CD14-positive monocyte (primary cell): Measurements from ENCODE around the gene MZB1. TPM values are rescaled to one million over a fixed set of nuclear protein-coding genes. Genes with fewer than 3 reads are reported as not detected.

Experiments
- DNase-seq, 3 donors: peaks; one replicate each; pipeline ENCODE4 v3.0.0-alpha.2; 2011 to 2022
- H2AFZ ChIP-seq: 2 replicates; pipeline ENCODE4 v1.6.0; 2012; ENCODE audit warnings: mild to moderate bottlenecking, low read depth, low read length, inconsistent platforms; ENCODE audit not compliant: insufficient read depth, poor library complexity, severe bottlenecking
- H3K27ac ChIP-seq, 2 donors: 1 replicate in 1 of 2; 2 replicates in 1 of 2; pipeline ENCODE4 v1.5.1; 2012 to 2013; ENCODE audit warnings: low read length in 2 of 2, control low read depth in 1 of 2, inconsistent platforms in 1 of 2, low read depth in 1 of 2, mild to moderate bottlenecking in 1 of 2
- H3K27me3 ChIP-seq, 2 donors: one replicate each; pipeline versions ENCODE4 v1.6.0 to v1.6.1; 2011 to 2013; ENCODE audit warnings: low read length in 2 of 2; ENCODE audit not compliant: control insufficient read depth in 2 of 2, insufficient read depth in 2 of 2
- H3K36me3 ChIP-seq, 2 donors: replicated peaks in 1 of 2; 1 replicate in 1 of 2; 2 replicates in 1 of 2; pipeline versions ENCODE4 v1.5.1 to v1.6.1; 2012 to 2013; ENCODE audit warnings: low read length in 2 of 2, control low read depth in 1 of 2, inconsistent platforms in 1 of 2, mild to moderate bottlenecking in 1 of 2; ENCODE audit not compliant: insufficient read depth in 2 of 2, control insufficient read depth in 1 of 2
- H3K4me1 ChIP-seq, 2 donors: 1 replicate in 1 of 2; 2 replicates in 1 of 2; pipeline versions ENCODE4 v1.5.1 to v1.6.1; 2012 to 2013; ENCODE audit warnings: low read length in 2 of 2, control low read depth in 1 of 2, inconsistent platforms in 1 of 2, mild to moderate bottlenecking in 1 of 2, moderate library complexity in 1 of 2; ENCODE audit not compliant: insufficient read depth in 2 of 2, control insufficient read depth in 1 of 2
- H3K4me2 ChIP-seq: replicated peaks from 2 replicates; pipeline ENCODE3; 2012; ENCODE audit warnings: low read length, moderate library complexity, mild to moderate bottlenecking; ENCODE audit not compliant: poor library complexity, severe bottlenecking; ENCODE audit errors: extremely low read depth
- H3K4me3 ChIP-seq, 3 experiments: fragments of 200-600 bp in 1 of 3; sonication (generic) in 1 of 3; replicated peaks in 1 of 3; 1 replicate in 2 of 3; 2 replicates in 1 of 3; pipeline ENCODE4 v1.5.1; 2011 to 2013; ENCODE audit warnings: low read length in 3 of 3, mild to moderate bottlenecking in 3 of 3, control low read depth in 2 of 3, low read depth in 2 of 3, inconsistent platforms in 1 of 3, moderate library complexity in 1 of 3
- H3K79me2 ChIP-seq: 2 replicates; pipeline ENCODE4 v1.6.0; 2012; ENCODE audit warnings: mild to moderate bottlenecking, control low read depth, inconsistent platforms, low read length, moderate library complexity; ENCODE audit not compliant: insufficient read depth
- H3K9ac ChIP-seq: 2 replicates; pipeline ENCODE4 v1.6.0; 2017; ENCODE audit warnings: low read length, mild to moderate bottlenecking; ENCODE audit not compliant: insufficient read depth, poor library complexity, severe bottlenecking
- H3K9me3 ChIP-seq, 2 donors: replicated peaks in 1 of 2; 1 replicate in 1 of 2; 2 replicates in 1 of 2; pipeline versions ENCODE4 v1.5.1 to v1.6.1; 2012 to 2013; ENCODE audit warnings: low read length in 2 of 2, control low read depth in 1 of 2; ENCODE audit not compliant: control insufficient read depth in 1 of 2, insufficient read depth in 1 of 2
- H4K20me1 ChIP-seq: 2 replicates; pipeline ENCODE4 v1.6.0; 2012; ENCODE audit warnings: mild to moderate bottlenecking, low read length, control low read depth, moderate library complexity; ENCODE audit not compliant: insufficient read depth
- H3K27ac Mint-ChIP-seq, 7 donors: one replicate each; pipeline ENCODE4 v1.8.0; 2020; ENCODE audit warnings: mild to moderate bottlenecking in 7 of 7, mixed read lengths in 7 of 7, moderate library complexity in 6 of 7, inconsistent platforms in 2 of 7
- H3K27me3 Mint-ChIP-seq, 3 donors: one replicate each; pipeline ENCODE4 v1.8.0; 2021 to 2022; ENCODE audit warnings: low read depth in 3 of 3, mild to moderate bottlenecking in 3 of 3, mixed read lengths in 3 of 3, moderate library complexity in 3 of 3, inconsistent platforms in 1 of 3
- H3K36me3 Mint-ChIP-seq, 2 donors: one replicate each; pipeline ENCODE4 v1.8.0; 2020; ENCODE audit warnings: mixed read lengths in 2 of 2, inconsistent platforms in 1 of 2, mild to moderate bottlenecking in 1 of 2
- H3K4me1 Mint-ChIP-seq: one replicate; pipeline ENCODE4 v1.8.0; 2020; ENCODE audit warnings: mild to moderate bottlenecking, mixed read lengths
- H3K4me3 Mint-ChIP-seq, 2 donors: one replicate each; pipeline ENCODE4 v1.8.0; 2020; ENCODE audit warnings: mild to moderate bottlenecking in 2 of 2, mixed read lengths in 2 of 2, moderate library complexity in 1 of 2
- H3K9me3 Mint-ChIP-seq, 7 donors: one replicate each; pipeline ENCODE4 v1.8.0; 2020 to 2022; ENCODE audit warnings: mixed read lengths in 7 of 7, mild to moderate bottlenecking in 6 of 7, moderate library complexity in 6 of 7, inconsistent platforms in 2 of 7
- WGBS: methylation state at CpG from one replicate; pipeline ENCODE4 v1.1.5; 2013; ENCODE audit warnings: missing lambda C conversion rate; ENCODE audit not compliant: insufficient coverage; 5-methylcytosine and 5-hydroxymethylcytosine counted together
- intact Hi-C, 2 donors: fragments of 100-400 bp; cut with micrococcal nuclease; formaldehyde crosslinking; loops; one replicate each; pipeline versions ENCODE4 v1.15.0 to v1.15.1; 2023
- polyA plus RNA-seq, 3 donors: library from polyadenylated mRNA; depleted of rRNA in 1 of 3; unstranded in 2 of 3; stranded (reverse) in 1 of 3; fragments of 300-500 nt in 2 of 3; fragments of >200 nt in 1 of 3; fragmentation: Illumina TruSeq in 2 of 3; gene quantifications; 1 replicate in 2 of 3; 2 replicates in 1 of 3; pipeline ENCODE4 v1.2.3, GENCODE V29; 2012 to 2021
- TF ChIP-seq, protein P1 (sequence below): fragments of 200-600 bp; IDR thresholded peaks from one replicate; pipeline ENCODE4 v1.8.0; 2022; ENCODE audit warnings: antibody characterized with exemption, mild to moderate bottlenecking

The MZB1 gene
- polyA plus RNA-seq, 3 donors: 0.30 to 0.52 TPM; not detected in 1

- intact Hi-C loops: no loop called here
- no peak overlapping the region for H2AFZ ChIP-seq
- H4K20me1 ChIP-seq: no peaks in the 10 kb centered on the region
- no peaks in the 10 kb centered on the region for H3K79me2 ChIP-seq
- TF ChIP-seq, protein P1, sequence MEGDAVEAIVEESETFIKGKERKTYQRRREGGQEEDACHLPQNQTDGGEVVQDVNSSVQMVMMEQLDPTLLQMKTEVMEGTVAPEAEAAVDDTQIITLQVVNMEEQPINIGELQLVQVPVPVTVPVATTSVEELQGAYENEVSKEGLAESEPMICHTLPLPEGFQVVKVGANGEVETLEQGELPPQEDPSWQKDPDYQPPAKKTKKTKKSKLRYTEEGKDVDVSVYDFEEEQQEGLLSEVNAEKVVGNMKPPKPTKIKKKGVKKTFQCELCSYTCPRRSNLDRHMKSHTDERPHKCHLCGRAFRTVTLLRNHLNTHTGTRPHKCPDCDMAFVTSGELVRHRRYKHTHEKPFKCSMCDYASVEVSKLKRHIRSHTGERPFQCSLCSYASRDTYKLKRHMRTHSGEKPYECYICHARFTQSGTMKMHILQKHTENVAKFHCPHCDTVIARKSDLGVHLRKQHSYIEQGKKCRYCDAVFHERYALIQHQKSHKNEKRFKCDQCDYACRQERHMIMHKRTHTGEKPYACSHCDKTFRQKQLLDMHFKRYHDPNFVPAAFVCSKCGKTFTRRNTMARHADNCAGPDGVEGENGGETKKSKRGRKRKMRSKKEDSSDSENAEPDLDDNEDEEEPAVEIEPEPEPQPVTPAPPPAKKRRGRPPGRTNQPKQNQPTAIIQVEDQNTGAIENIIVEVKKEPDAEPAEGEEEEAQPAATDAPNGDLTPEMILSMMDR: no peak
- Mint-ChIP-seq H3K36me3 (no peaks in the 10 kb centered on the region), H3K4me3 (no peak overlapping the region), H3K4me1 (peaks cover 28% of the 10 kb centered on the region), H3K27ac (no peak overlapping the region), H3K27me3 (peaks cover 6 to 18% (median 8%) of the 10 kb centered on the region in 3 donors), H3K9me3 (peaks cover 0 to 2% (median 0%) of the 10 kb centered on the region in 7 donors)
- H3K4me2 ChIP-seq: no peak overlapping the region
- peaks cover 0 to 4% of the 10 kb centered on the region in 2 donors for H3K27me3 ChIP-seq
- no peak overlapping the region for H3K4me3 ChIP-seq
- H3K9ac ChIP-seq: no peak overlapping the region
- no peak overlapping the region for H3K27ac ChIP-seq
- H3K9me3 ChIP-seq: no peaks in the 10 kb centered on the region
- DNase-seq: no peak
- peaks cover 12 to 15% of the 10 kb centered on the region in 2 donors for H3K4me1 ChIP-seq
- H3K36me3 ChIP-seq: no peaks in the 10 kb centered on the region
- WGBS: 100% methylated on average over 3 of the region's 6 CpGs
These were observed 9.9 kb upstream of the MZB1 start for GRCh38 chr5:139399501-139400121.

- Histone ChIP-seq H2AFZ (no peak overlapping the region), H3K9ac (no peak overlapping the region), H3K36me3 (no peaks in the 10 kb centered on the region), H4K20me1 (no peaks in the 10 kb centered on the region), H3K4me2 (no peak overlapping the region), H3K4me3 (no peak overlapping the region), H3K27me3 (peaks cover 6 to 19% of the 10 kb centered on the region in 2 donors), H3K4me1 (peaks cover 12 to 18% of the 10 kb centered on the region in 2 donors), H3K79me2 (no peaks in the 10 kb centered on the region), H3K27ac (no peak overlapping the region), H3K9me3 (peaks cover 0 to 5% of the 10 kb centered on the region in 2 donors)
- WGBS: 80% methylated on average over 1 of the region's 6 CpGs
- Mint-ChIP-seq H3K27ac (no peak overlapping the region), H3K4me3 (no peak overlapping the region), H3K27me3 (peaks cover 21 to 35% (median 23%) of the 10 kb centered on the region in 3 donors), H3K36me3 (no peaks in the 10 kb centered on the region), H3K4me1 (peaks cover 22% of the 10 kb centered on the region), H3K9me3 (peaks cover 0 to 6% (median 3%) of the 10 kb centered on the region in 7 donors)
- TF ChIP-seq, protein P1: no peak
- DNase-seq: no peak
- intact Hi-C loops: no loop called here
These were observed 8.2 kb upstream of the MZB1 start for GRCh38 chr5:139397921-139398320.
